NCI-H1930 (cell line): ENCODE data around the gene OR4D1.
A peak's percentile ranks its signal among the peaks of the same experiment; 100 is the strongest.

Source experiments
- DNase-seq, 2 experiments: peaks; one replicate each; lab custom pipeline; 2025; lab: John Stamatoyannopoulos, UW

Gene OR4D1

DNA sequence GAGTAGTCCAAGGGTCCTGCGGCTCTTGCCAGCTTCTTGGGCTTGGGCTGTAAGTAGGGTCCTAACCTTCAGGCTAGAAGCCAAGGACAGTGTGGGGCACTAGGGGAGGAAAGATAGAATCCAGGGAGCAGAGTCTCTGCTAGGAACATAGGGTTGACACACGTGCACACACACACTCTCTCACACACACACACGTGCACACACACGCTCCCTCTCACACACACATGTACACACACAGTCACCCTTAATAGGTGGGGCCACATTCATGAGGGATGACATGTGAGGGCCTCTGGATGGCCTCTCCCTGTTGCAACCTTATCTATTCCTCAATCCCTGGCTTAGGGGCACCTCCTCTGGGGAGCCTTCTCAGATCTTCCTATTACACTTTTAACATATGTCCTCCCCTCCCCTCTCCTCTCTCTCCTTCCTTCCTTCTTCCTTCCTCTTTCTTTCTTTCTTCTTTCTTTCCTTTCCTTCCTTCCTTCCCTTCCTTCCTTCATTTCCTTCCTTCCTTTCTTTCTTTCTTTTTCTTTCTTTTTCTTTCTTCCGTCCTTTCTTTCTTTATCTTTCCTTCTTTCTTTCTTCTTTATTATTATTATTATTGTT, 47.4 kb downstream of the OR4D1 start:
- DNase-seq, result no peak

DNA sequence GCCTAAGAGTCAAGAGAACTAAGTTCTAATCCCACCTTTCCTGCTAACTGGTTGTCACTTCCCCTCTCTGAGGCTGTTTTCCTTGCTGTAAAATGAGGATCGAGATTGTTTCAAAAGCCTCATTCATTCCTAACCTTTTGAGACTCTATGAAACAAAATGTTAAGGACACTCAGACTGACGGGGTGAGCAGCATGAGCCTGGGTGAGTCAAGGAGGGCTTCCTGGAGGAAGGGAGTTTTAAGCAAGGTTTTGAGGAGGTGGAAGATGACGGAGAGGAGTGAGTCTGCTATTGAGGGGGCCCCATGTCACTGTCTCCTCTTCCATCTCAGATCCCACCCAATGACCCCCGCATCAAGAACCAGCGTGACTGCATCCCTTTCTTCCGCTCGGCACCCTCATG, 48.4 kb downstream of the OR4D1 start:
- DNase-seq, result no peak

DNA sequence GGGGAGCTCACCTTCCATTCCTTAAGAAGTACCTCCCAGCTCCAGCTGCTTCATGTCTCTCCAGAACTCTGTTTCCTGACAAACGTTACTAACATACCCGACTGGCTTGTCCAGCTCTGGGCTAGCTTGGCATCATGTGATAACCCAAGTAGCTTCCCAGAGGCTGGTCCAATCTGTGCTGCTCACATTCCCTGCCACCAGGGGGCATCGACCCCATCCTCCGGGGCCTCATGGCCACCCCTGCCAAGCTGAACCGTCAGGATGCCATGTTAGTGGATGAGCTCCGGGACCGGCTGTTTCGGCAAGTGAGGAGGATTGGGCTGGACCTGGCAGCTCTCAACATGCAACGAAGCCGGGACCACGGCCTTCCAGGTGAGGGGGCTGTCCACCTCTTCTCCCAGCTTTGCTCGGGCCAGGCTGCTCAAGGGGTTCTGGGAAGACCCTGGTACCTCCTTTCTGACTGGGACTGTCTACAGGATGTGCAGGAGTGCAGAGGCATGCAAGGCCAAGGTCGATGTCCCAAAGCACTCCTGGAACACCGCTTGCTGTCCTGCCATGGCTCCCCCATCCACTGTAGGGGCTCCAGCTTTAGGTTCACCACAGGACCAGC, 51.9 kb downstream of the OR4D1 start:
- DNase-seq, result peak; percentile 49 to 70

DNA sequence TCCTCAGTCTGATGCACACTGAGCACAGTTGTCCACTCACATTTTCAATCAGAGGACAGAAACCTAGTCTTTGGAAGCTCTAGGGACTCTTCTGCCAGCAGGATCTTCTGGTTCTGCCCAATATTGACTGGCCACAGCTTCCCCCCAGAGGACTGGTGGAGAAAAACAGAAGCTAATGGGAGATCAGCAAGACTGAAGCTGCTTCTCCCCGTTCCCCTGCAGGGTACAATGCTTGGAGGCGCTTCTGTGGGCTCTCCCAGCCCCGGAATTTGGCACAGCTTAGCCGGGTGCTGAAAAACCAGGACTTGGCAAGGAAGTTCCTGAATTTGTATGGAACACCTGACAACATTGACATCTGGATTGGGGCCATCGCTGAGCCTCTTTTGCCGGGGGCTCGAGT, 54.7 kb downstream of the OR4D1 start:
- DNase-seq, result no peak

DNA sequence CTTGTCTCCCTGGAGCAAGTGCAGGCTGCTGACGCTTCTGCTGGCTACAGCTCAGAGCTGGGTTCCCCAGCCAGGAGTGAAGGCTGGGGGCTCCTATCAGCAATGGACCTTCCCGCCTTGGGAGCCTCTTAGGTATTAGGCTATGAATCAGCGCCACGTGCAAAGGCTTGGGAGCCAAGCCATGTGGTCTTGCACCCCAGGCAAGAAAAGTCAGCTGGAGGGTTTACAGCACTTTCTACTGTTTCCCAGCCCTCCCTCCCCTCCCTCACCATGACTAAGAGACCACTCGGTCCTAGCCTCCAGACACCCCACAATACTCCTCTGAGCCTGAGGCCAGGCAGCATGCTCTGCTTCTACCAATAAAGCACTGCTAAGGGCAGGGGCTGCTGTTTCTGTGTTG, 56.6 kb downstream of the OR4D1 start:
- DNase-seq, result no peak

DNA sequence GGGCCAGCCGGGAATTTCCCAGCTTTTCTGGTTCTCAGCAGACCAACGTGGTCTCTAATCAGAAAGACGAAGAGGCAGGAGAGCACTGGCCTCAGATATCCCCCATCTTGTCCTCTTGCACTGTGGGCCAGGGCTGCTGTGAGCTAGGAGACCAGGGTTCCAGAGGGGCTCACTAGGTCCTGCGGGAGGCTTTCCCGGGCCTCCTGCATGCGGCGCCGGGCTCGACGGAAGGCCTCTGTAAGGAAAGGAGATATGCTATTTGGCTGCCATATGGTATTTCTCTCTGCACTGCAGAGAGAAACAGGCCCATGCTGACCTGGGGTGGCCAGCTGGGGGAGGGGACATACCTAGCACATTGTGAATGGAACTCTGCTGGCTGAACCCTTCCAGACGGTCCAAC, 57.8 kb downstream of the OR4D1 start:
- no peak for DNase-seq

DNA sequence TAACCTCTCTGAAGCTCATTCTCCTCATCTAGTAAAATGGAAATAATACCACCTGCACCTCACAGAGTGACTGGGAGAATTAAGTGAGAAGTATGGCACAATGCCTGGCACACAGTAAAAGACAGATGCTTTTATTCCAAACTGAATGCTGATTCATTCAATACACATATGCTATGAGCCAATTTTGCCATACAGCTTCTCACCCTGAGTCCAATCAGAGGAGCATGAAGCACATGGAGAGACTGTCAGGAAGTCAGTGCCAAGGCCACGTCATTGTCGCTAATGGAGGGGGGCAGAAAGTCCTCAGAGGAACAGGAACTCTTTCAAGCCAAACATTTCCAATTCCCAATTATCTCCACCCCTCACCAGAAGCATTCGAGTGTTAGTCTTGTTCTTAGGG, 59.3 kb downstream of the OR4D1 start:
- no peak for DNase-seq

DNA sequence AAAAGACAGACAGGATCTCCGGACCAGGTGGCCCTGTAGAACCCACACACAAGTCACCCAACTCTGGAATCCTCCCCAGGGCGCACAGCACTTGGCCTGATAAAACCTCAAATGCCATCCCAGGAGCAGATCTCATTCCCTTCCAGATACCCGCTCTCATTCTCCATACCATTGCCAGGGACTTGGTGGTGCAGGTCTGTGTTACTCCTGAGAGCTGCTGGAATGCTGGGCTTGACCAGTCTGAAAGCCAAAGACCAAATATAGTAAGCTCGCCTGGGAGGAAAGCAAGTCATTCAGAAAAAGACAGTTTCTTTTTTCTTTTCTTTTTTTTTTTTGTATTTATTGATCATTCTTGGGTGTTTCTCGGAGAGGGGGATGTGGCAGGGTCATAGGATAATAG, 60.2 kb downstream of the OR4D1 start:
- no peak for DNase-seq
